Measurements from ENCODE around the gene AGAP3.
A peak's percentile ranks its signal among the peaks of the same experiment; 100 is the strongest.

The AGAP3 gene

GRCh38 chr7:151086802-151087244 is 548 bp downstream of the AGAP3 start:
- Histone ChIP-seq H3K4me3 (ENCODE audit: low read depth in 1 of 2, low read length in 1 of 2) (peak overlapping the region; percentile 62 to 79), H3K36me3 (peaks cover 3% of the 10 kb centered on the region), H3K27ac (no peak overlapping the region), H3K27me3 (peaks cover 52% of the 10 kb centered on the region), H3K9me3 (no peaks in the 10 kb centered on the region), H3K4me1 (ENCODE audit: control insufficient read depth in 1 of 2, insufficient read depth in 1 of 2, low read depth in 1 of 2, low read length in 1 of 2) (peaks cover 55 to 57% of the 10 kb centered on the region in 2 experiments)
- TF ChIP-seq, protein P1, sequence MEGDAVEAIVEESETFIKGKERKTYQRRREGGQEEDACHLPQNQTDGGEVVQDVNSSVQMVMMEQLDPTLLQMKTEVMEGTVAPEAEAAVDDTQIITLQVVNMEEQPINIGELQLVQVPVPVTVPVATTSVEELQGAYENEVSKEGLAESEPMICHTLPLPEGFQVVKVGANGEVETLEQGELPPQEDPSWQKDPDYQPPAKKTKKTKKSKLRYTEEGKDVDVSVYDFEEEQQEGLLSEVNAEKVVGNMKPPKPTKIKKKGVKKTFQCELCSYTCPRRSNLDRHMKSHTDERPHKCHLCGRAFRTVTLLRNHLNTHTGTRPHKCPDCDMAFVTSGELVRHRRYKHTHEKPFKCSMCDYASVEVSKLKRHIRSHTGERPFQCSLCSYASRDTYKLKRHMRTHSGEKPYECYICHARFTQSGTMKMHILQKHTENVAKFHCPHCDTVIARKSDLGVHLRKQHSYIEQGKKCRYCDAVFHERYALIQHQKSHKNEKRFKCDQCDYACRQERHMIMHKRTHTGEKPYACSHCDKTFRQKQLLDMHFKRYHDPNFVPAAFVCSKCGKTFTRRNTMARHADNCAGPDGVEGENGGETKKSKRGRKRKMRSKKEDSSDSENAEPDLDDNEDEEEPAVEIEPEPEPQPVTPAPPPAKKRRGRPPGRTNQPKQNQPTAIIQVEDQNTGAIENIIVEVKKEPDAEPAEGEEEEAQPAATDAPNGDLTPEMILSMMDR (IDR thresholded peaks at IDR 0.05): no peak

DNA sequence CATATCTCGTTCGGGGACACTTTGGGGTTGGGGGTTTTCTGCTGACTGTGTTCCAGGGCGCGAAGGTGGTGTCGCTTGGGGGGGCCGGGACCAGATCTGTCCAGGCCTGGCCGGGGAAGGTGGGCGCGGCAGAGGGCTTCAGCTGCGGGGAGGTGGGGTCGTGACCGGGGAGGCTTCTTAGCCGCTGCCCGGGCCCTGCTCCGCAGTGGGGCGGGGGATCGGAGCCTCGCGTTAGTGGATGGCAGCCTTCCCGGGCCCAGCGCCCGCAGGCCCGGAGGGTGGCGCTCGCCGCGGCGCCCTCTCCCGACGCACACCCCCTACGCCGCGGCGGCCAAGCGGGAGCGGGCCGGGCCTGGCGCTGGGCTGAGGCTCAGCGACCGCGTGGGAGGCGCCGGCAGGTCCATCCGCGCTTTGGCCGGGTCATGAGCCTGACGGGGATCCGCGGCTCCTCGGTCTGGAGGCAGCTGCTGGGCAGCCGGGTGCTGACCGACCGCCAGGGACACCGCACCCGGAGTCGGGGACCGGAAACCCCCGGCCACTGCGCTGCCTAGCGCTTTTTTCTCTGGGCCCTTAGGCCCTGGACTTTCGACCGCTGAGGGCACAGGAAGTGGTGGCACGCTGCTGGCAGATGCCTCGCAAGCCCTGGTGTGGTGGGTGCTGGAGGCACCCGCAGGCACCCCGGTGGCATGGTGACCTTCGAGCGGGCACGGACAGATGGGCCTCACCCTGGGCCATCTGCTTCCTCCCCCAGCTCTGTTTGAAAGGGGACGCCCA is 1.2 kb downstream of the AGAP3 start:
- H3K27ac ChIP-seq: peak overlapping the region; percentile 64
- H3K36me3 ChIP-seq: no peaks in the 10 kb centered on the region
- H3K27me3 ChIP-seq: peaks cover 52% of the 10 kb centered on the region
- H3K4me1 ChIP-seq (ENCODE audit: control insufficient read depth in 1 of 2, insufficient read depth in 1 of 2, low read depth in 1 of 2, low read length in 1 of 2): peaks cover 49 to 52% of the 10 kb centered on the region in 2 experiments
- peak overlapping the region; percentile 62 to 79 for H3K4me3 ChIP-seq (ENCODE audit: low read depth in 1 of 2, low read length in 1 of 2)
- H3K9me3 ChIP-seq: no peaks in the 10 kb centered on the region
- TF ChIP-seq, protein P1 (IDR thresholded peaks at IDR 0.05): no peak

DNA sequence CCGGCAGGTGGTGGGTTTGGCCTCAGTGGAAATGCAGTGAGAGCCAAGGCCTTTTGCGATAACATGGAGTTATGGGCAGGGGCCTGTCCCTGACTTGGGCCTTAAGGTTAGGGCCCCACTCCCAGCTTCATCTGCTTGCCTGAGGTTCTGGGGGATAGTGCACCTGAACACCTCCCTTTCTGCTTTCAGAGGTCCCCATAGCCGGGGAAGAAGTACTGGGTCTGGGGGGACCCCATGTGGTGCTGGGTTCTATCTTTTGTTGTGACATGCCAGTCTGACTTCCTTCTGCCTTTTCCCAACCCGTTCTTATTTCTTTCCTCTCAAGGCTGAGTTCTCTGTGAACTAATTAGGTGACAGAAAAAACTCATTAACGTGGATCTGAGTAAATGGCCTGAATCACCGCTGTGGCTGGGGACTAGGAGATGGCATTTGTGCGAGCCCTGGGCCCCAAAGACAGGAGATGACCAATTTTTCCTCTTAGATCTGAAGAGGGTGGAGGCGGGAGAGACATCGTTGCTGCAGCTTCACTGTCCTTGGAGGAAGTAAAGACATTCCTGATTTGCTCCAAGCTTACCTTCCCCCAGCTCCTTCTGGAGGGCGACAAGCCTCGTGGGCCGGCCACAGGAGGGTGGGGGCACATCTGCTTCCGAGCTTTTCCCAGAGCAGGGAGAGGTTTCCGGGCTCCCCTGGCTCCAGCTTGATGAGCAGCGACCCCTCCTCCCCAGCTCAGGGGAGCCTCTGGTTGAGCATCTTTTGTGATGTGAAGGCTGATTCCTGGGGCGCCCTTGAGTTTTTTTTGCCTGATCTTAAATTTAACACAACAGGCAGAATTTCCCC is 2.0 kb downstream of the AGAP3 start:
- TF ChIP-seq, protein P1 (IDR thresholded peaks at IDR 0.05): no peak
- Histone ChIP-seq H3K27ac (peak overlapping the region; percentile 64), H3K4me3 (ENCODE audit: low read depth in 1 of 2, low read length in 1 of 2) (peak overlapping the region; percentile 62 to 79), H3K36me3 (no peaks in the 10 kb centered on the region), H3K9me3 (no peaks in the 10 kb centered on the region), H3K4me1 (ENCODE audit: control insufficient read depth in 1 of 2, insufficient read depth in 1 of 2, low read depth in 1 of 2, low read length in 1 of 2) (peaks cover 43 to 44% of the 10 kb centered on the region in 2 experiments), H3K27me3 (peaks cover 52% of the 10 kb centered on the region)

- Histone ChIP-seq H3K36me3 (no peaks in the 10 kb centered on the region), H3K27ac (peak overlapping the region; percentile 64), H3K4me1 (ENCODE audit: control insufficient read depth in 1 of 2, insufficient read depth in 1 of 2, low read depth in 1 of 2, low read length in 1 of 2) (peaks cover 38 to 39% of the 10 kb centered on the region in 2 experiments), H3K9me3 (no peaks in the 10 kb centered on the region), H3K27me3 (peaks cover 49% of the 10 kb centered on the region), H3K4me3 (ENCODE audit: low read depth in 1 of 2, low read length in 1 of 2) (peak overlapping the region; percentile 62 to 79)
- TF ChIP-seq, protein P1 (IDR thresholded peaks at IDR 0.05): no peak
Measured at GRCh38 chr7:151088856-151089699, 2.8 kb downstream of the AGAP3 start.

Measured in neutrophil (primary cell).